Liver (tissue), 9 donors: ENCODE results near the gene ACSS1. TPM values are rescaled to one million over a fixed set of nuclear protein-coding genes. Genes with fewer than 3 reads are reported as not detected.

Experiments
- DNase-seq: peaks from one replicate; pipeline ENCODE4 v3.0.0-alpha.2; 2017; ENCODE audit warnings: low spot score
- H3K27ac ChIP-seq, 2 donors: one replicate each; pipeline ENCODE4 v1.7.0; 2013; ENCODE audit warnings: inconsistent platforms in 2 of 2, low read length in 2 of 2, control low read depth in 1 of 2, low read depth in 1 of 2, mild to moderate bottlenecking in 1 of 2
- H3K27me3 ChIP-seq, 4 donors: one replicate each; pipeline versions ENCODE4 v1.6.1 to v1.7.0; 2013; ENCODE audit warnings: low read length in 3 of 4, inconsistent platforms in 1 of 4, mild to moderate bottlenecking in 1 of 4, moderate library complexity in 1 of 4; ENCODE audit not compliant: control insufficient read depth in 4 of 4, insufficient read depth in 4 of 4
- H3K36me3 ChIP-seq, 4 donors: one replicate each; pipeline versions ENCODE4 v1.6.1 to v1.7.0; 2013; ENCODE audit warnings: low read length in 3 of 4, mild to moderate bottlenecking in 3 of 4, low read depth in 1 of 4, moderate library complexity in 1 of 4; ENCODE audit not compliant: control insufficient read depth in 4 of 4, insufficient read depth in 3 of 4
- H3K4me1 ChIP-seq, 4 donors: one replicate each; pipeline versions ENCODE4 v1.6.1 to v1.7.0; 2013; ENCODE audit warnings: low read length in 3 of 4, mild to moderate bottlenecking in 3 of 4, moderate library complexity in 1 of 4; ENCODE audit not compliant: control insufficient read depth in 4 of 4, insufficient read depth in 4 of 4
- H3K4me3 ChIP-seq, 3 donors: one replicate each; pipeline versions ENCODE4 v1.6.1 to v1.7.0; 2013; ENCODE audit warnings: low read length in 3 of 3, control low read depth in 1 of 3, low read depth in 1 of 3, mild to moderate bottlenecking in 1 of 3
- H3K9ac ChIP-seq, 2 donors: one replicate each; pipeline ENCODE4 v1.7.0; 2013; ENCODE audit warnings: low read length in 2 of 2, mild to moderate bottlenecking in 2 of 2, moderate library complexity in 2 of 2, control low read depth in 1 of 2, low read depth in 1 of 2
- H3K9me3 ChIP-seq, 4 donors: one replicate each; pipeline versions ENCODE4 v1.6.1 to v1.7.0; 2013; ENCODE audit warnings: low read length in 3 of 4; ENCODE audit not compliant: control insufficient read depth in 4 of 4
- ATF3 ChIP-seq: IDR thresholded peaks from 2 replicates; pipeline ENCODE4 v1.6.1; 2016; ENCODE audit warnings: antibody characterized with exemption
- EGR1 ChIP-seq, 2 donors: IDR thresholded peaks; 2 replicates each; pipeline ENCODE4 v1.6.1; 2016 to 2018; ENCODE audit warnings: antibody characterized with exemption in 2 of 2, low read depth in 2 of 2
- FOXA1 ChIP-seq: IDR thresholded peaks from 2 replicates; pipeline ENCODE4 v1.6.1; 2016; ENCODE audit warnings: antibody characterized with exemption
- FOXA2 ChIP-seq: IDR thresholded peaks from 2 replicates; pipeline ENCODE4 v1.6.1; 2016; ENCODE audit warnings: antibody characterized with exemption
- GABPA ChIP-seq, 2 donors: IDR thresholded peaks in 1 of 2; conservative IDR thresholded peaks in 1 of 2; 2 replicates each; pipeline ENCODE4 v1.6.1; 2016; ENCODE audit warnings: antibody characterized with exemption in 2 of 2, mild to moderate bottlenecking in 1 of 2, moderate library complexity in 1 of 2
- HNF4A ChIP-seq, 2 donors: conservative IDR thresholded peaks; 2 replicates each; pipeline ENCODE4 v1.6.1; 2016; ENCODE audit warnings: antibody characterized with exemption in 2 of 2, mild to moderate bottlenecking in 2 of 2
- HNF4G ChIP-seq: IDR thresholded peaks from 2 replicates; pipeline ENCODE4 v1.6.1; 2016; ENCODE audit warnings: antibody characterized with exemption
- JUND ChIP-seq, 2 donors: IDR thresholded peaks; 2 replicates each; pipeline ENCODE4 v1.6.1; 2016; ENCODE audit warnings: antibody characterized with exemption in 2 of 2
- MAX ChIP-seq: IDR thresholded peaks from 2 replicates; pipeline ENCODE4 v1.6.1; 2016; ENCODE audit warnings: antibody characterized with exemption
- NR2F2 ChIP-seq: IDR thresholded peaks from 2 replicates; pipeline ENCODE4 v1.6.1; 2016; ENCODE audit warnings: antibody characterized with exemption
- RAD21 ChIP-seq, 2 donors: IDR thresholded peaks; 2 replicates each; pipeline ENCODE4 v1.6.1; 2016; ENCODE audit warnings: antibody characterized with exemption in 2 of 2, mild to moderate bottlenecking in 2 of 2
- RXRA ChIP-seq, 2 donors: IDR thresholded peaks; 2 replicates each; pipeline ENCODE4 v1.6.1; 2017 to 2018; ENCODE audit warnings: antibody characterized with exemption in 2 of 2, mild to moderate bottlenecking in 1 of 2
- SP1 ChIP-seq: IDR thresholded peaks from 2 replicates; pipeline ENCODE4 v1.6.1; 2018; ENCODE audit warnings: antibody characterized with exemption, mild to moderate bottlenecking
- TAF1 ChIP-seq: conservative IDR thresholded peaks from 2 replicates; pipeline ENCODE4 v1.6.1; 2016; ENCODE audit warnings: antibody characterized with exemption, mild to moderate bottlenecking
- YY1 ChIP-seq: IDR thresholded peaks from 2 replicates; pipeline ENCODE4 v1.6.1; 2016; ENCODE audit warnings: antibody characterized with exemption, mild to moderate bottlenecking
- WGBS: extraction: QIAGEN DNeasy Blood & Tissue Kit; methylation state at CpG from one replicate; pipeline ENCODE4 v1.1.7; 2013; 5-methylcytosine and 5-hydroxymethylcytosine counted together
- polyA plus RNA-seq, 2 donors: library from polyadenylated mRNA; stranded (reverse) in 1 of 2; unstranded in 1 of 2; fragments of 200-250 nt in 1 of 2; fragments of >200 nt in 1 of 2; fragmentation: Nextera tagmentation in 1 of 2; extraction: Ambion mirVana in 1 of 2; gene quantifications; one replicate each; pipeline versions ENCODE4 v1.2.1 to v1.2.3, GENCODE V29; 2013 to 2015
- total RNA-seq, 2 donors: library from RNA; depleted of rRNA; stranded (reverse); fragments of >200 nt; gene quantifications; one replicate each; pipeline ENCODE4 v1.2.3, GENCODE V29; 2014
- TF ChIP-seq, protein P1 (sequence below): IDR thresholded peaks from 2 replicates; pipeline ENCODE4 v1.6.1; 2016; ENCODE audit warnings: antibody characterized with exemption, mild to moderate bottlenecking
- TF ChIP-seq, protein P2 (sequence below): fragments of 150-350 bp; IDR thresholded peaks from 2 replicates; pipeline ENCODE4 v1.5.1; 2017; ENCODE audit warnings: improper control_type of control experiment, low read depth, low read length; ENCODE audit not compliant: missing input control
- TF ChIP-seq, protein P3 (sequence below): IDR thresholded peaks from 2 replicates; pipeline ENCODE4 v1.6.1; 2016; ENCODE audit warnings: antibody characterized with exemption
- donor health status: healthy.
- donor health status: healthy.
- donor health status: healthy.
- donor health status: healthy.
- donor health status: healthy.

ACSS1 gene
- total and polyA plus RNA-seq, 4 donors, result 5.3 to 87.5 (median 22.1) TPM

DNA sequence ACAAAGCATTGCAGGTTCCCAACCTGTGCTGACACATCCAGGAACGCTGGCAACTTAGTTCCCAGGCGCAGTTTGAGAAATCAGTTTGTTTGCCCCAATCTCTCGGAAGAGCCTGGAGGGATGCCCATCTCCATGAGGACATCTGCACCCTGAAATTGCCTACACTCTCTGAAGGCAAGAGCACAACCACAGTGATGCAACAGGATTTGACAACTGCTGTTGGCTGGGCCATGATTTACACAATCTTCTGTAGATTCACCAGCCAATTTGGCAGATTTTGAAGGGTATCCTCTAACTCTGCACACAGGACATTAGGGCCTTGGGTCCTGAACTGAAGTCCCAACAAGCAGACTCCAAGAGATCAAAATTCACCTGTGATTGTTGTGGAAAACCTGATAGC is 68.8 kb downstream of the ACSS1 start:
- peak overlapping the region; percentile 80 to 93 for H3K27ac ChIP-seq
- no peaks in the 10 kb centered on the region for H3K9me3 ChIP-seq
- no peak overlapping the region for H3K9ac ChIP-seq
- peak; percentile 87 for TF ChIP-seq TAF1
- peak; percentile 47 for TF ChIP-seq HNF4G
- TF ChIP-seq RAD21 (IDR thresholded peaks at IDR 0.05), result peak in 1 of 2 donors; percentile 61
- TF ChIP-seq, protein P1, sequence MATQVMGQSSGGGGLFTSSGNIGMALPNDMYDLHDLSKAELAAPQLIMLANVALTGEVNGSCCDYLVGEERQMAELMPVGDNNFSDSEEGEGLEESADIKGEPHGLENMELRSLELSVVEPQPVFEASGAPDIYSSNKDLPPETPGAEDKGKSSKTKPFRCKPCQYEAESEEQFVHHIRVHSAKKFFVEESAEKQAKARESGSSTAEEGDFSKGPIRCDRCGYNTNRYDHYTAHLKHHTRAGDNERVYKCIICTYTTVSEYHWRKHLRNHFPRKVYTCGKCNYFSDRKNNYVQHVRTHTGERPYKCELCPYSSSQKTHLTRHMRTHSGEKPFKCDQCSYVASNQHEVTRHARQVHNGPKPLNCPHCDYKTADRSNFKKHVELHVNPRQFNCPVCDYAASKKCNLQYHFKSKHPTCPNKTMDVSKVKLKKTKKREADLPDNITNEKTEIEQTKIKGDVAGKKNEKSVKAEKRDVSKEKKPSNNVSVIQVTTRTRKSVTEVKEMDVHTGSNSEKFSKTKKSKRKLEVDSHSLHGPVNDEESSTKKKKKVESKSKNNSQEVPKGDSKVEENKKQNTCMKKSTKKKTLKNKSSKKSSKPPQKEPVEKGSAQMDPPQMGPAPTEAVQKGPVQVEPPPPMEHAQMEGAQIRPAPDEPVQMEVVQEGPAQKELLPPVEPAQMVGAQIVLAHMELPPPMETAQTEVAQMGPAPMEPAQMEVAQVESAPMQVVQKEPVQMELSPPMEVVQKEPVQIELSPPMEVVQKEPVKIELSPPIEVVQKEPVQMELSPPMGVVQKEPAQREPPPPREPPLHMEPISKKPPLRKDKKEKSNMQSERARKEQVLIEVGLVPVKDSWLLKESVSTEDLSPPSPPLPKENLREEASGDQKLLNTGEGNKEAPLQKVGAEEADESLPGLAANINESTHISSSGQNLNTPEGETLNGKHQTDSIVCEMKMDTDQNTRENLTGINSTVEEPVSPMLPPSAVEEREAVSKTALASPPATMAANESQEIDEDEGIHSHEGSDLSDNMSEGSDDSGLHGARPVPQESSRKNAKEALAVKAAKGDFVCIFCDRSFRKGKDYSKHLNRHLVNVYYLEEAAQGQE, result peak; percentile 85
- TF ChIP-seq, protein P2, sequence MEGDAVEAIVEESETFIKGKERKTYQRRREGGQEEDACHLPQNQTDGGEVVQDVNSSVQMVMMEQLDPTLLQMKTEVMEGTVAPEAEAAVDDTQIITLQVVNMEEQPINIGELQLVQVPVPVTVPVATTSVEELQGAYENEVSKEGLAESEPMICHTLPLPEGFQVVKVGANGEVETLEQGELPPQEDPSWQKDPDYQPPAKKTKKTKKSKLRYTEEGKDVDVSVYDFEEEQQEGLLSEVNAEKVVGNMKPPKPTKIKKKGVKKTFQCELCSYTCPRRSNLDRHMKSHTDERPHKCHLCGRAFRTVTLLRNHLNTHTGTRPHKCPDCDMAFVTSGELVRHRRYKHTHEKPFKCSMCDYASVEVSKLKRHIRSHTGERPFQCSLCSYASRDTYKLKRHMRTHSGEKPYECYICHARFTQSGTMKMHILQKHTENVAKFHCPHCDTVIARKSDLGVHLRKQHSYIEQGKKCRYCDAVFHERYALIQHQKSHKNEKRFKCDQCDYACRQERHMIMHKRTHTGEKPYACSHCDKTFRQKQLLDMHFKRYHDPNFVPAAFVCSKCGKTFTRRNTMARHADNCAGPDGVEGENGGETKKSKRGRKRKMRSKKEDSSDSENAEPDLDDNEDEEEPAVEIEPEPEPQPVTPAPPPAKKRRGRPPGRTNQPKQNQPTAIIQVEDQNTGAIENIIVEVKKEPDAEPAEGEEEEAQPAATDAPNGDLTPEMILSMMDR, result no peak
- peak; percentile 84 to 85 for TF ChIP-seq JUND (IDR thresholded peaks at IDR 0.05)
- TF ChIP-seq FOXA1, result peak; percentile 25
- peak in 1 of 2 donors; percentile 69 for TF ChIP-seq GABPA (IDR thresholded peaks at IDR 0.05 in 1 of 2, conservative IDR thresholded peaks at IDR 0.05 in 1 of 2)
- TF ChIP-seq MAX, result peak; percentile 99
- TF ChIP-seq NR2F2, result no peak
- TF ChIP-seq YY1, result peak; percentile 70
- peak; percentile 75 for TF ChIP-seq FOXA2
- TF ChIP-seq ATF3, result peak; percentile 99
- TF ChIP-seq EGR1 (IDR thresholded peaks at IDR 0.05; ENCODE audit: low read depth in 2 of 2), result peak; percentile 59 to 87
- TF ChIP-seq, protein P3, sequence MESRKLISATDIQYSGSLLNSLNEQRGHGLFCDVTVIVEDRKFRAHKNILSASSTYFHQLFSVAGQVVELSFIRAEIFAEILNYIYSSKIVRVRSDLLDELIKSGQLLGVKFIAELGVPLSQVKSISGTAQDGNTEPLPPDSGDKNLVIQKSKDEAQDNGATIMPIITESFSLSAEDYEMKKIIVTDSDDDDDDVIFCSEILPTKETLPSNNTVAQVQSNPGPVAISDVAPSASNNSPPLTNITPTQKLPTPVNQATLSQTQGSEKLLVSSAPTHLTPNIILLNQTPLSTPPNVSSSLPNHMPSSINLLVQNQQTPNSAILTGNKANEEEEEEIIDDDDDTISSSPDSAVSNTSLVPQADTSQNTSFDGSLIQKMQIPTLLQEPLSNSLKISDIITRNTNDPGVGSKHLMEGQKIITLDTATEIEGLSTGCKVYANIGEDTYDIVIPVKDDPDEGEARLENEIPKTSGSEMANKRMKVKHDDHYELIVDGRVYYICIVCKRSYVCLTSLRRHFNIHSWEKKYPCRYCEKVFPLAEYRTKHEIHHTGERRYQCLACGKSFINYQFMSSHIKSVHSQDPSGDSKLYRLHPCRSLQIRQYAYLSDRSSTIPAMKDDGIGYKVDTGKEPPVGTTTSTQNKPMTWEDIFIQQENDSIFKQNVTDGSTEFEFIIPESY, result peak; percentile 95
- TF ChIP-seq HNF4A (conservative IDR thresholded peaks at IDR 0.05), result peak; percentile 88 to 91
- TF ChIP-seq RXRA (IDR thresholded peaks at IDR 0.05), result peak; percentile 92 to 98
- TF ChIP-seq SP1, result peak; percentile 95
- no peaks in the 10 kb centered on the region for H3K36me3 ChIP-seq
- H3K27me3 ChIP-seq, result no peaks in the 10 kb centered on the region
- H3K4me3 ChIP-seq, result peak overlapping the region in 2 of 3 donors; percentile 47 to 96
- peaks cover 12 to 74% (median 60%) of the 10 kb centered on the region in 4 donors for H3K4me1 ChIP-seq
- no peak for DNase-seq
- 31% methylated on average over 3 of the region's 3 CpGs for WGBS
